Astrocyte of the spinal cord (primary cell): ENCODE measurements around the gene FAM227A.

ENCODE experiments used
- DNase-seq: peaks from one replicate; pipeline ENCODE4 v3.0.0; 2011; ENCODE audit warnings: low read depth, low spot score
- H3K4me3 ChIP-seq: 2 replicates; pipeline ENCODE4 v1.5.1; 2011; ENCODE audit warnings: low read depth, mild to moderate bottlenecking, low read length, moderate library complexity
- CTCF ChIP-seq: IDR thresholded peaks from 2 replicates; pipeline ENCODE4 v1.5.1; 2012; ENCODE audit warnings: low read depth, mild to moderate bottlenecking, low read length, inconsistent platforms
- in situ Hi-C: cut with HindIII; loops from 2 replicates; pipeline ENCODE4 v1.10.0; 2017; ENCODE audit warnings: low sequenced_read_pairs

FAM227A gene

GRCh38 chr22:38564669-38565068 lies 91.5 kb downstream of the FAM227A start:
- no peak for DNase-seq
- no peak for TF ChIP-seq CTCF
- no peak overlapping the region for H3K4me3 ChIP-seq
- in situ Hi-C loops, result no loop called here

- in situ Hi-C loops, result no loop called here
- DNase-seq, result peak; percentile 49
- H3K4me3 ChIP-seq, result no peak overlapping the region
- TF ChIP-seq CTCF, result no peak
These were observed 101.9 kb downstream of the FAM227A start for GRCh38 chr22:38554281-38554680.

GRCh38 chr22:38549101-38549894 lies 106.9 kb downstream of the FAM227A start:
- no peak for TF ChIP-seq CTCF
- in situ Hi-C loops, result no loop called here
- H3K4me3 ChIP-seq, result no peak overlapping the region
- DNase-seq, result no peak

- TF ChIP-seq CTCF, result no peak
- no peak overlapping the region for H3K4me3 ChIP-seq
- in situ Hi-C loops, result no loop called here
- no peak for DNase-seq
These were observed 115.5 kb downstream of the FAM227A start for GRCh38 chr22:38540701-38541100.

- DNase-seq, result no peak
These were observed 124.8 kb downstream of the FAM227A start for GRCh38 chr22:38531251-38531938.

More at GRCh38 chr22:38531251-38531938, 124.8 kb downstream of the FAM227A start:
- H3K4me3 ChIP-seq, result no peak overlapping the region
- TF ChIP-seq CTCF, result no peak
- in situ Hi-C loops, result no loop called here
